ENCODE data around the gene WDR6. TPM values are rescaled to one million over a fixed set of nuclear protein-coding genes. Genes with fewer than 3 reads are reported as not detected.

The WDR6 gene
- total RNA-seq, 1 experiment from 2014 or later: 112 TPM

- H3K4me3 Mint-ChIP-seq (ENCODE audit: unreplicated experiment): no peak overlapping the region
- no peaks in the 10 kb centered on the region for H3K4me1 Mint-ChIP-seq (ENCODE audit: insufficient read depth, unreplicated experiment)
- H3K9me3 Mint-ChIP-seq (ENCODE audit: unreplicated experiment): no peaks in the 10 kb centered on the region
- H3K27me3 Mint-ChIP-seq (ENCODE audit: insufficient read depth, unreplicated experiment): no peaks in the 10 kb centered on the region
- BruUV-seq (replicated peaks): no TSS peak
- no peak for DNase-seq (ENCODE audit: unreplicated experiment)
- intact Hi-C loops (cut with micrococcal nuclease): no loop called here
- H3K27ac Mint-ChIP-seq (ENCODE audit: low read depth, unreplicated experiment): no peak overlapping the region
- ChIA-PET POLR2A (interaction anchor here (1.3 to 2.6 kb wide), 2 partner anchors 10 to 11 kb away, joined by 3 to 12 read pairs; partner anchors contain the start of gene WDR6), CTCF (interaction anchor here (0.6 to 1.9 kb wide), 3 partner anchors 10 to 410 kb away, joined by 3 to 12 read pairs (median 4); partner anchors contain the start of gene WDR6)
- peaks cover 14% of the 10 kb centered on the region for H3K36me3 Mint-ChIP-seq (ENCODE audit: insufficient read depth, unreplicated experiment)
- TF ChIP-seq CTCF (IDR thresholded peaks at IDR 0.05; ENCODE audit: unreplicated experiment): no peak
Measured at GRCh38 chr3:48997714-48998637, 9.2 kb upstream of the WDR6 start.

GRCh38 chr3:48999085-48999858 lies 7.9 kb upstream of the WDR6 start:
- H3K4me1 Mint-ChIP-seq (ENCODE audit: insufficient read depth, unreplicated experiment): no peaks in the 10 kb centered on the region
- H3K9me3 Mint-ChIP-seq (ENCODE audit: unreplicated experiment): no peaks in the 10 kb centered on the region
- no peak for DNase-seq (ENCODE audit: unreplicated experiment)
- ChIA-PET CTCF (interaction anchor here (0.6 to 1.6 kb wide), 2 partner anchors 11 to 731 kb away, joined by 3 to 9 read pairs; no protein-coding TSS in a partner anchor), POLR2A (interaction anchor here (1.3 kb wide), 1 partner anchor 9 kb away, joined by 3 read pairs; no protein-coding TSS in a partner anchor)
- TF ChIP-seq CTCF (IDR thresholded peaks at IDR 0.05; ENCODE audit: unreplicated experiment): no peak
- no peaks in the 10 kb centered on the region for H3K27me3 Mint-ChIP-seq (ENCODE audit: insufficient read depth, unreplicated experiment)
- intact Hi-C loops (cut with micrococcal nuclease): no loop called here
- H3K36me3 Mint-ChIP-seq (ENCODE audit: insufficient read depth, unreplicated experiment): peaks cover 14% of the 10 kb centered on the region
- H3K27ac Mint-ChIP-seq (ENCODE audit: low read depth, unreplicated experiment): no peak overlapping the region
- no TSS peak for BruUV-seq (replicated peaks)
- H3K4me3 Mint-ChIP-seq (ENCODE audit: unreplicated experiment): no peak overlapping the region

GRCh38 chr3:49001155-49001554 lies 6.0 kb upstream of the WDR6 start:
- Mint-ChIP-seq H3K4me3 (ENCODE audit: unreplicated experiment) (no peak overlapping the region), H3K27me3 (ENCODE audit: insufficient read depth, unreplicated experiment) (no peaks in the 10 kb centered on the region), H3K9me3 (ENCODE audit: unreplicated experiment) (no peaks in the 10 kb centered on the region), H3K27ac (ENCODE audit: low read depth, unreplicated experiment) (no peak overlapping the region), H3K4me1 (ENCODE audit: insufficient read depth, unreplicated experiment) (no peaks in the 10 kb centered on the region), H3K36me3 (ENCODE audit: insufficient read depth, unreplicated experiment) (peaks cover 6% of the 10 kb centered on the region)
- intact Hi-C loops (cut with micrococcal nuclease): no loop called here
- ChIA-PET POLR2A (interaction anchor here (0.7 to 1.3 kb wide), 3 partner anchors 12 to 28 kb away, joined by 3 to 4 read pairs (median 3); partner anchors contain the start of genes DALRD3 and IMPDH2), CTCF (interaction anchor here (1.6 kb wide), 1 partner anchor 13 kb away, joined by 9 read pairs; no protein-coding TSS in a partner anchor)
- DNase-seq (ENCODE audit: unreplicated experiment): no peak
- no TSS peak for BruUV-seq (replicated peaks)
- no peak for TF ChIP-seq CTCF (IDR thresholded peaks at IDR 0.05; ENCODE audit: unreplicated experiment)
